Measurements from ENCODE around the gene BAIAP2.

Gene BAIAP2

DNA sequence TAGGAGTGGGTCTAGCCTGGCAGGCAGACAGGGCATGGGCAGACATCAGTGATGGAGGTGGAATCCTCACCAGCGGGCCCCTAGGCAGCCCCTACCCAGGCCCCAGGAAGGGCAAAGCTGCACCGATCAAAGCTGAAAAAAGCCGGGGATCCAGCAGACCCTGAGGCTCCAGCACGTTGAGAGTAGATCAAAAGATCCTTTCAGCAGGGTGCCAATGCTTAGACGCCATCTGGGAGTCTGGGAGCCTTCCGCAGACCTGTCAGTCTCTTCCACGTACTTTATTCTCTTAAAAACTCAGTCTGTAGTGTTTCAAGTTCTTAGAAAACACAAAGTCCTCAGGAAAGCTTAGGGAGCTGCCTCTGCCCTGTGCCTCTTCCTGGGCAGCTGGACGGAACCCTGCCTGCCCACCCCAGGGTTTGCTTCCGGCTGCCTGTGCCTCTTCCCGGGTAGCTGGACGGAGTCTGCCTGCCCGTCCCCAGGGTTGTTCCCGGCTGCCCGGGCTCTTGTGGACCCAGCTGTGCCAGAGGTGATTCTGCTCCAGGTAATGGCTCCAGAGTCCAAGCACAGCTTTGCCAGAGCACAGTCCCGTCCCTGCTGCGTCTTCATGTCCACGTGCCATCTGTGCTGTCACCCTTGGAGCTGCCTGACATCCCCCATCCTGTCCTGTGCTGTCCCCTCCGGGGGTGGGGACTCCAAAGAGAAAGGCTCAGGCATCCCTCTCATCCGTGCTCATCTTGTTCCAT is 79.6 kb downstream of the BAIAP2 start:
- no peak for DNase-seq

DNA sequence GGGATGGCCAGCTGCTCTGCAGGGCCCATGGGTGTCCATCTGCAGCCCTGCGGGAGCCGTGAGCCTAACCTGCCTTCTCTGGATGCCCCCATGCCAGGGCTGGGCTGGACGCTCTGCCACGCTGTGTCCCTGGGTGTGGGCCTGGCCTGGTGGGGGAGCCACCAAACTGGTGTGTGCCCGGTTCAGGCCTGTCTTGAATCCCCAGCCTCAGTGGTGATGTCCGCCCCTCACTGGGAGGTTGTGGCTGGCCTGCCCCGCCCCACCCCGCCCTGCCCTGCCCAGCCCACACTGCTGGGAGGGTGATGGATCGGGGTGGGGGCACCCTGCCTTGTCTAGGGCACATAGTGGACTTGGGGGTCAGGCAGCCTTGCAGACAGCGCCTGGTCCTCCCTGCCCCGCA is 80.3 kb downstream of the BAIAP2 start:
- DNase-seq: no peak

DNA sequence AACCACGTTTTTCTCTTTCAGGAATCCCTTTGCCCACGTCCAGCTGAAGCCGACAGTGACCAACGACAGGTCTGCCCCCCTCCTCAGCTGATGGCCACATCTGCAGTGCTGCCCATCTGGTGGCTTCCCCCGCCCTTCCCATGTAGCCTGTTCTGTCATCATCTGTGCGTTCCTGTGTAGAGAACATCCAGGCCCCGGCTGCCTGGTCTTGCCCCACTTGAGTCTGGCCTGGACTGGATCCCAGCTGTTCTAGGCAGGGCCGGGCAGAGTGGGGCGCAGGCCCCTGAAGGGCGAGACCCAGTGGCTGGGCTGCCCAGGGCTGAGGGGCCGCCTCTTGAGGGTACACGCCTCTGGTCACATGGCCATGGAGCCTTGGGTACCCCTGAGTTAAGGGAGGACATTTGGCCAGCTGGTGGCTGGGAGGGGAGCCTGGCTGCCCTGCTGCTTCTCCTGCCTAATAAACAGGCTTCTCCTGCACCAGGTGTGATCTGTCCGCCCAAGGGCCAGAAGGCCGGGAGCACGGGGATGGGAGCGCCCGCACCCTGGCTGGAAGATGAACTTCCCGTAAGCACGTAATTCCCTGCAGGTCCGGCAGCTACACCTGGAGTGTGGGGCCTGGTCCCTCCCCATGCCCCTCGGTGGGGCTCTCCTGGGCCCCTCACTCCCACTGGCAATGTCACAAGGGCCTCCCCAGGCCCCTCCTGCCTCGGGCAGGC is 81.0 kb downstream of the BAIAP2 start:
- DNase-seq: no peak

DNA sequence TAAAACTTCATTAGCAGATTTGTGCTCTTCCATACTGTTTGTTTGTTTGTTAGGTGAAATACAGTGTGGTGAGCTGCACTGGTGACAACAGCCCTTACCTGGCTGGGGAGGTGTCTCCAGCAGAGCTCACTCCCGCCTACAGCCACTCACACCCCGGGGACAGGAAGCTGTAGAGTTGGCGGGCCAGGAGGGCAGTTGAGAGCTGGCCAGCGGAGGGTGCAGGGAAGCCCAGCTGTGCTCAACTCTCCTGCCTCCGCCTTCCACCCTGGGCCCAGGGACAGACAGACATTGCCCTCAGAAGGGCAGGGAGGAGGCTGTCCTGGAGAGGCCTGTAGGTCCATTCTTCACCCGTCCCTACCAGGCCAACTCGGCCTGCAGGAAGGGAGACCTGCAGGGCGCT is 81.8 kb downstream of the BAIAP2 start:
- no peak for DNase-seq

DNA sequence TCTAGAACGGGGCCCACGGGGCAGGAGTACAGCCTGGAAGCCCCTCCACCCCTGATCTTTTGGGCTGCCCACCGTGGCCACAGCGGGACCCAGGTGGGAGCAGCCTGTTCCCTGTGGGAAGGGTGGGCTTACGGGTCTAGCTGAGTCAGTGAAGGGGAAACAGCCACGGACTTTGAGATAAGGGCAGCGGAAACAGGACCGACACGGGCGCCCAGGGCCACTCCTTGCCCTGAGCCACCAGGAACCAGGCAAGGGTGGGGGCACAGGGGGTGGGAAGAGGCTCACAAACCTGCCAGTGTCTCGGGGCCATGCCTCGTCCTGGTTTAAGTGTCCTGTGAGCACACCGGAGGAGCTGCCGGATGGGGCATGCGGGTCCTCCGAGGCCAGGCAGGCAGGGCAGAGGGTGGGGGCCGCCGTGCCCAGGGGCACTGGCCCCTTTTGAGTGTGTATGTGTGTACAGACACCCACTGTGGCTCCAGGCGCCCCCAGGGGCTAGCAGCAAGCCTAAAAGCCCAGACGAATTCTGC is 82.8 kb downstream of the BAIAP2 start:
- no peak for DNase-seq

DNA sequence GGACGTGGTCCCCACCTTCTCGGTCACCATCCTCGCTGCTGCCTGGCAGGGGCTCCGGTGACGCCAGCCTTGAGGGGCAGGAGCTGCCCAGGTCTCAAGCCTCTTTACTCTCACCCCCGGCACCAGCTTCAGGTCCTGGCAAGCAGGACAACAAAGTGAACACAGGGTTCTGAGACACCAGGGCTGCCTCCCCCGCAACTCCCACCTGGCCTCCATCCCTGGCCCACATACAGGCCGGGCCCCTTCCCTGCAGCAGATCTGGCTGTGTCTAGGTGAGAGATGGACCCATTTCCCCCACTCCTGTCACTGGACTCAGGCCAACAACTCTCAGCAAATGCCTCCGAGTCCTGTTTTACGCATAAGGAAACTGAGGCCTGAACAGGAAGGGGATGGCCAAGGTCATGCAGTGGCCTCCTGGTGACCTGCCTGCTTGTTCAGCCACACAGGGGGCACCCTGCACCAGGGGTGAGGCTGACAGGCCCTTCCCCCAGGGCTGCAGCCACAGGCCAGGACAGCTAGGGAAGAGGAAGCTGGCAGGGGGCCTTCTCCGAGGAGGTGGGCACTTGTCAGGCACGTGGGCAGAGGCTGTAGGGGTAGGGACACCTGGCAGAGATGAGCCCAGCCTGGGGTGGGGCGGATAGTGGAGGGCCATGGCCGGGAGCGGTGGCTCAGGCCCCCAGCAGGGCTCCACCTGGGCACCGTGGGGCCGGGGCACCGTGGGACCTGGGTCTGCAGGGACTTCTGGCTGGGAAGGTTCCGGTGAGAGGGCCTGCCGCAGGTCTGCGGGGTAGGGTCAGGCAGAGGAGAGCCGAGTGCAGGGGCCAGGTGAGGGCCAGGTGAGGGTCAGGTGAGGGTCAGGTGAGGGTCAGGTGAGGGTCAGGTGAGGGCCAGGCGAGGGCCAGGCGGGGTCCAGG is 83.6 kb downstream of the BAIAP2 start:
- no peak for DNase-seq

DNA sequence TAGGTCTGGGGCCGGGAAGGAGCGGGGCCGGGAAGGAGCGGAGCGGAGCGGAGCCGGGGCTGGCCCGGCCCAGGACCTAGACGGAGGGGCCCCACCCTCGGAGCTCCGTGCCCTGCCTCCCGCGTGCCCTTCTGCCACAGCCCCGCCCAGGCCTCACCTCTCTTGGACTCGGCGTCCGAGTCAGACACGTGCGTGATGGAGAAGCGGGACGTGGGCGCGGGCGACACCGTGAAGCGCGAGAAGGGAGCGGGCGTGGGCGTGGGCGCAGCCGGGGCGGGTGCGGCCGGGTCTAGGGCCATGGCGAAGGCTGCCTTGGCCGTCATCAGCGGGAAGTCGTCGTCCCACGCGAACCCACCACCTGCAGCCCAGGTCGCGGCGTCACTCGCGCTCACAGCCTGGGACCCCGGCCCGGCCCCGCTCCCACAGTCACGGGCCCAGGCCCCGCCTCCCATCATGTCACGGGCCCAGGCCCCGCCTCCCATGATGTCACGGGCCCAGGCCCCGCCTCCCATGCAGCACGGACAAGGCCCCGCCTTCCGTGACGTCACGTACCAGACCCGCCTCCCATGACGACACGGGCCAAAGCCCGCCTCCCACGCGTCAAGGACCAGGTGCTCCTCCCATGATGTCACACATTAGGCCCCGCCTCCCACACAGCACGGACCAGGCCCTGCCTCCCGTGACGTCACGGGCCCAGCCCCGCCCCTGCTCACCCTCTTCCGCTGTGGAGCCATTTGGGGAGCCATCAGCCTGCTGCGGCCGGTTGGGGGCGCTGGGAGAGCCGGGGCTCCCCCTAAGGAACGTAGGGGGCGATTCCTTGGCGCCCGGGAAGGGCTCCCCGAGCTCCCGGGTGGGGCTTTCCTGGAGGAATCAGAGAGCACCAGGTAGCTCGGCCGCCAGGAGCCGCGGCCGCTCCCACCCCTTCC is 84.5 kb downstream of the BAIAP2 start:
- DNase-seq: peak; percentile 90

DNA sequence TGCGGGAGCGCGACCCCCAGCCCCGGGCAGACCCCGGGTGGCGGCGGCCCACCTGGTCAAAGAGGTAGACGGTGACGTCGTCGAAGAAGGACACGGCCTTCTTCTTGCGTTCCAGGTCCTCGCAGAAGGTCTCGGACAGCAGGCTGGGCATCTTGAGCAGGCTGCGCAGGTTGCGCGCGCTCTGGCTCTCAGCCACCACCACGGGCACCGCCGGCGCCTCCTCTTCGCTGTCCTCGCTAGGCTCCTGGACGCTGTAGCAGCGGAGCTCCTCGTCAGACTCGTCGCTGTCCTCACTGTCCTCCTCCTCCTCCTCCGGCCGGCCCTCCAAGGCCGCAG is 85.2 kb downstream of the BAIAP2 start:
- no peak for DNase-seq

DNA sequence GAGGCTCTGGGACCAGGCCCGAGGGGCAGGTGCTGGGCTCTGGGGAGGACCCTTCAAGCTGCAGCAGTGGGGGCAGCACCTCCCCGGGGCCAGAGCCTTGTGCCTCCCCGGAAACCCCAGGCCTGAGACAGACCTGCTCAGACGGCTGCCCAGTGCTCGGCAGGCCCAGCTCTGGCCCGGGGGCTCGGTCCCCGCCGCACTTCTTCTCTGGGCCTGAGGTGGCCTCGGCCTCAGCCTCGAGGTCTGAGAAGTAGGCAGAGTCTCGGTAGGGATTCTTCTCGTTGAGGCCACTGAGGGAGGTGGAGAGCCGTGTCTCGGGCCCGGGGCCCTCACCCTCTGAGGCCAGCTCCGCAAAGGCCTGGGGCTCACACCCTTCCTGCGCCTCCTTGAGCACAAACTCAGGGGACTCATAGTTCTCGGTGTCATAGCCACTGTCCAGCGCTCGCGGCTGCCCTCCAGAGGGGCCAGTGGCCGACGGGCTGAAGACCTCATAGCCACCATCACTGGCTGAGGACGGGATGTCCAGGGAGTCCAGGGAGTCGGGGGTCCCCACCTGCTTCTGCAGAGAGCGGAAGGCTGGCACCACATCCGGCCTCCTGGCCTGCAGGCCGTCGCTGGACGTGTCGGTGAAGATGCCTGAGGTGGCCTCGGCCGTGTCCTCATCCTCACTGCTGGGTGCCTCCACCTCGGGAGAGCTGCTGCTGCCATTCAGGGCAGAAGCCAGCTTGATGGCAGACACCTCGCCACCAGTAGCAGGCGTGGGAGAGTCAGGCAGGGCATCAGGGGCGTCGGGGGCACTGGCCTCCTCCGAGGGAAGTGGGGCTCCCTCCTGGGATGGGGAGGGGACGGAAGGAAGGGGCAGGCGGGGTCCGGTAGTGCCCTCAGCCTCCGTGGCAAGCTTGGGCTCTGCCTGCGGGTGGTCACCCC is 86.0 kb downstream of the BAIAP2 start:
- DNase-seq: no peak

DNA sequence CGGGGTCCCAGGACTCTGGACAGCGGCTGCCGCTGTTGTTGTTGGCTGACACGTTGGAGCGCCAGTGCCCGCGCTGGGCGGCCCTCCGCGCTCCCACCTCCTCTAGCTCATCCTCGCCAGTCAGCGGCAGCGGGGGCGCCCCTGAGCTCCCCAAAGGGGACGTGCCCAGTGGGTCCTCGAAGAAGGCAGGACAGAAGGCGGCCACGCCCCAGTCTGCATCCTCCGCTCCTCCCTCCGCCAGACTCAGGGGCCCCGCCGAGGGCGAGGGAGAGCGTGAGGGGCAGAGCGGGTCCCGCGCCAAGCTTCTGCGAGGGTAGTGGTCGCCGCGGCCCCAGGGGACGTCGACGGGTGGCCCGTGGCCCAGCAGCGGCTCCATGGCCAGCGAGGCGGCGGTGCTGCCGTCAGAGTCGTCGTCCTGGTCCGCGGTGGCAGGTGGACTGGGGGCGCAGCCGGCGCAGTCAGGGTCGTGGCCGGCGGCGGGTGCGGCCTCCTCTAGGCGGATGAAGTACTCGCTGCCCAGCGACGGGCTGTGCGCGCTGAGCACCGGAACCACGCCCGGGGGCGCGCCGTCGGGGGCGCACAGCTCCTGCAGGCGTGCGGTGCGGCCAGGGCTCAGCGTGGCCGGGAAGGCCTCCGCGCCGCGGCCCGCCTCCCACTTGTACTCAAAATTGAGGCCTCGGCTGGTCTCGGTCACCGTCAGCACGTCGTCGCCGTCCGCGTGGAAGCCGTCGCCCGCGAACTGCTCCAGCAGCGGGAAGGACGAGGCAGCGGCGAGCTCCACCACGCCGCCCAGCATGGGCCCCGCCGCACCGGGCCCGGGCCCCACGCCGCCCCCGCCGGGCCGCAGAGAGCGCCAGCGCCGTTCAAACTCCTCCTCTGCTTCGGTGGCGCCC is 87.1 kb downstream of the BAIAP2 start:
- DNase-seq: no peak

DNA sequence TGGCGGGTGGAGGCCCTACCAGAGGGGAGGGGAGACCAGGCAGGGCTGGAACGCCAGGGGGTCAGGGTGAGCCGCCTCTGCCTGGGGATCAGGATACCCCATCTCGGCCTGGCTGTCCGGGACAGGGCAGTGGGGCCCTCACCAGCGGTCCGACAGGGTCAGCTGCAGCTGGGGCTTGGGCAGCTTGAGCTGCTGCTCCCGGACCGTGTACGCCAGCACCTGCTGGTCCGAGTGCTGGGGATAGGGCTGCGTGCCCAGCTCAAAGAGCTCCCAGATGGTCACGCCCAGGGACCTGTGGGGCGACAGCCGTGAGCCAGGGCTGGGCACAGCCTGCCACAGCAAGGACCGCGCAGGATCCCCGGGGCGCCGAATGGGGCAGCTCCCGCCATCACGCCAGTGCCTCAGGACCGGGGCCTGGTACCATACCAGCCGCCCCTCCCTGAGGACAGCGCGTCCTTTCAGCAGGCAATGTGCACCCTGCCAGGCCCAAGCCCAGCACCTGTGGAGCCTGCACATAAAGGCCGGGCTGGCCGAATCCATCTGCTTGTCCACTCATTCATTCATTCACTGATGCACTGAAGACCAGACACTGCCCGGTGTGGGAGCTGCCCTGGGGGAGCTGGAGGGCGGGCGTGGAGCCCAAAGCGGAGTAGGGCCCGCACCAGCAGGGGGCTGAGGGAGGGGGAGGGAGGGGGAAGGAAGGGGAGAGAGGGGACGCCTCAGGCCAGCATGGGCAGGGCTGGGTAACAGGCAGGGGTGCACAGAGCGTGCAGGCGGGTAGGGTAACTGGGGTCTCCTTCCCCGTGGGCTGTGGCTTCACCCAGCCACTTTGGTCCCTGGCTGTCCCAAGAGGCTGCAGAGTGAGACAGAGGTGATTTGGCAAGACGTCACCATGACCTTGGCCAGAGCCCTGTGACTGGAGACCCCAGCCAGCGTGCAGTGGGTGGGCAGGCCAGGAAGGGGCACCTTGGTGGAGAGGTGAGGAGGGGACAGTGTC is 88.4 kb downstream of the BAIAP2 start:
- no peak for DNase-seq

DNA sequence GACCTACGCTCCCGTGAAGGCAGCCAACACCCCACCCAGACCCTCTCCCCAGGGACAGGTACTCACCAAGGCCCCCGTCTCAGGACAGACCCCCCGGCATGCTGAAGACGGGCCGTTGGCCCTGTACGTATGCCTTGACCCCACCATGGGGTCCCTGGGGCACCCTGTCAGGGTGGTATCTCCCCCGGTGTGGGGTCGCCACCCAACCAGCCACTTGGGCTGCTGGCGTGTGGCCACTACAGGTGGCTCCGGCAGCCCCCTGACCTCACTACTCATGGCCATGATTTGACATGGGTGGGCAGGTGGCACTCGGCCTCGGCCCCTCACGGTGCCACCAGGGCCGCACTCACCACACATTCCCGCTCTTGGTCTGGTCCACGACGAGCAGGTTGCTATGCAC is 89.4 kb downstream of the BAIAP2 start:
- DNase-seq: no peak

DNA sequence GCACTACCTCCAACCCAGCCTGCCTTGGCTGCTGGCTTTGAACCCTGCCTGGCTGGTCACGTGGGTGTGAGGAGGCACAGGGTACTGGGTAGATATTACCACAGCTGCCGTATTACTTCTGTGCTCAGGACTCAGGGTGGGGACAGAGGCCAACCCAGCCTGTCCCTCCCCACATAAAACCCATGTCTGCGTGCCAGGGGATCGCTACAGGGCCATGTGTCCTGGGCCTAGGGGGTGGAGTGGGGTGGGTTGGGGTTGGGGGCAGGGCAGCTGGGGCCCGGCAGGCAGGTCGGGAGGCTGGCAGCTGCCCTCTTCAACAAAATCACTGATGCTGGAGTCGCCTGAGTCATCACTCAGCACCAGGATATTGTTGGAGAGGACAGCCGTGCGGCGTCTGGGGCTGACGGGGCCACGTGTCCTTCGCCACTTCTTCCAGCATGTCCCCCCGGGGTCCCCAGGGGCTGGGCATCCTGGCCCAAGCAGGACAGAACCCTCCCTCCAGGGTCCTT is 90.7 kb downstream of the BAIAP2 start:
- DNase-seq: no peak

DNA sequence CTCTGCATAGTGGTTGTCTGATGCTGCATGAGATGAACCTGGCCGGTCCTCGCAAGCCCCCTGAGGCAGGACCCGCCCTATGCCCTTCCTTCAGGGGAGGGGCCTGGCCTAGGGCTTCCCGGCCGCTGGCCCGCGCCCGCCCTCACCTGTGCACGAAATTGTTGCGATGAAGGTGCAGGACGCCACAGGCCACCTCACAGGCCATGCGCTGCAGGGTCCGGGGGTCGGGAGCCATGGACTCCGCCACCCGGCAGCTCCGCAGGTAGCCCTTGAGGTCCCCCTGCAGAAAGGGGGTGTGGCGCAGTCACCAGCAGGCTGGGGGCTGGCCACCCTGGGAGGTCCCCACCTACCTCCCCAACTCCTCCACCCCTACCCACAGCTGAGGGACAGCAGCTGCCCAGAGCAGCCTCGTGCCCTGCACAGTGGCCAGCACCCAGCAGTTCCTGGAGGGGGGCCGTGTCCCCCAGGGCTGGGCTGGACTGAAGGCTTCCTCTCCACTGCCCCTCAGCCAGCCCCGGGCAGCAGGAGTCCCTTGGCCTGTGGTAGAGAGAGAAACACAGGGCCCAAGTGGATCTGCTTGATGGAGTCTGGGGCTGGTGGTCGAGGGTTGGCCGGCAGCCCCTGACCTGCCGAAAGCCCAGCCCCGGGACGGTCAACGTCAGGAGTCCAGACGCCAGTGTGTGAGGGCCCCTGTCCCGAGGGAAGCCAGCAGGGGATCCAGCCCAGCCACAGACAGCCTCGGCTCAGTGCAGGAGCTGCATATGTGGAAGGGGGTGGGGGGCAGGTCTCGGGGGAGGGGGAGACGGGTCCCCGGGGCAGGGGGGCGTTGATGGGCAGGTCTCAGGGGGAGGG is 91.6 kb downstream of the BAIAP2 start:
- no peak for DNase-seq

DNA sequence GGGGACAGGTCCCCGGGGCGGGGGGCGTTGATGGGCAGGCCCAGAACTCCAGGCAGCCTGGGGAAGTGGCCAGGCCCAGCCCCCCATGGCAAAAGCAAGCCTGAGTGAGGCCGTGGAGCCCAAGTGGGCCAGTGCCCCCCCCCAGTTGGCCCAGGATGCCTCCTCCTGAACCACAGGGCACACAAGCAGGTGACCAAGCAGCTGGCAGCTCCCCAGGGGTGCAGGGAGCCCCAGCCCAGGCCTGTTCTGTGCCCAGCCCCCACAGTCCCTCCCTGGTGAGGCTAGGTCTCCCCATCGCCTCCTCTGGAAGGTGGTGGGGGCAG is 92.1 kb downstream of the BAIAP2 start:
- DNase-seq: no peak

DNA sequence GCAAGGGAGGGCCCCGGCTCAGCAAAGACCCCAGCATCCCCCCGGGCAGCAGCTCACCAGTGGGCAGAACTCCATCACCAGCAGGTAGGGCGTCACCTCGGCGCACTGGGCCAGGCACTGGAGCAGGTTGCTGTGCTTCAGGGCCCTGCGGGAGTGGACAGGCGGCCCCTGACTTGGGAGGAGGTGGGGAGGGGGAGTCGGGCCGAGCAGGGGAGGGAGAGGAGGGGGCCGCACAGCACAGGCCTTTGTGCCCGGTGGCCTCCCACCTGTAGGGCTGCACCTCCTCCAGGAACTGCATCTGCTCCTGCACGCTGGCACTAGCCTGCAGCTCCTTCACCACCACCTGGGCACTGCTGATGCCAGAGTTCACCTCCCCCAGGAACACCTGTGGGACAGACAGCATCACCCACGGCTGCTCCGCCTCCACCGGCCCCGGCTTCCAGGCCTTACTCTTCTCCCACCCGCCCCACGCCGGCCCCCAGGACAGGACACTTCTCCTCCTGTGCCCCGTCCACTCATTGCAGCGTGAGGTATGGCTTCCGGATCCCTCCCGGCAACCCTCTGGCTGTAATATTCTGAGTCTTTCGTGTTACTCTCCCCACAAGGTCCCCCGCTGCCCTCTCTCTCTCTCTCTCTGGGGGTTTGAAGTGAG is 92.7 kb downstream of the BAIAP2 start:
- no peak for DNase-seq

DNA sequence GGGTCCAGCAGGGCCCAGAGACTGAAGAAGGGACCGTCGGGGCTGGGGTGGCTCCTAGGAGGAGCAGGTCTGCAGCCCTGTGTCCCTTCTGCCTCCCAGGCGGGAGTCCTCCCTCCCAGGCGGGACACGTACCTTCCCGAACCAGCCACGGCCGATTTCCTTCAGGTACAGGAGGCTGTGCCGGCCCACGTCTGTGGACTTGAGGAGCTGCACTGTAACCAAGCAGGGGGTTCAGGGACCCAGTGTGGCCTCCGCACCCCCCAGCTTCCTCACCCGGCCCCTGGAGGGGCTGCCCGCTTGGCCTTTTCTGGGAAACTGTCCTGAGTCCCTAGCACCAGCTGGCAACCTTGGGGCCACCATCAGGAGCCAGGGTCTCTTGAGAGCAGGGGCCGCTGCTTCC is 93.4 kb downstream of the BAIAP2 start:
- DNase-seq: no peak
